ENCODE measurements around the gene HLCS. TPM values are rescaled to one million over a fixed set of nuclear protein-coding genes. Genes with fewer than 3 reads are reported as not detected.

HLCS gene
- total RNA-seq, 1 donor from 2014 or later: 16.4 TPM

Other genes with a start within 250 kb of the HLCS start
- gene RIPPLY3, start 40.0 kb upstream of the HLCS start, total RNA-seq: not detected
- 13.6 TPM for gene PIGP, start 106.4 kb upstream of the HLCS start, total RNA-seq
- 50.5 TPM for gene TTC3, start 106.6 kb upstream of the HLCS start, total RNA-seq